Stimulated activated CD4-positive, alpha-beta T cell treated with anti-CD3 and anti-CD28 coated beads, Interleukin-4, amount 100 ng/mL, for 48 hours (primary cell): ENCODE measurements around the gene TAMALIN.

Source experiments
- DNase-seq, 2 donors: peaks; one replicate each; pipeline ENCODE4 v3.0.0-alpha.2; 2020; ENCODE audit warnings: low read depth in 2 of 2

The TAMALIN gene

GRCh38 chr12:52055731-52056711 is 49.3 kb downstream of the TAMALIN start:
- no peak for DNase-seq

- no peak for DNase-seq
These were observed 50.3 kb downstream of the TAMALIN start for GRCh38 chr12:52056801-52057637.

GRCh38 chr12:52057638-52058576 is 51.2 kb downstream of the TAMALIN start:
- no peak for DNase-seq

- DNase-seq = no peak
These were observed 52.0 kb downstream of the TAMALIN start for GRCh38 chr12:52058631-52059361.

GRCh38 chr12:52059582-52060497 is 53.1 kb downstream of the TAMALIN start:
- no peak for DNase-seq

- no peak for DNase-seq
These were observed 53.9 kb downstream of the TAMALIN start for GRCh38 chr12:52060498-52061177.

GRCh38 chr12:52061470-52062166 is 54.9 kb downstream of the TAMALIN start:
- no peak for DNase-seq

GRCh38 chr12:52062167-52063081 is 55.7 kb downstream of the TAMALIN start:
- DNase-seq = no peak

GRCh38 chr12:52063082-52063924 is 56.6 kb downstream of the TAMALIN start:
- DNase-seq = no peak

GRCh38 chr12:52063981-52064649 is 57.4 kb downstream of the TAMALIN start:
- no peak for DNase-seq
